Fibroblast of peridontal ligament (primary cell): ENCODE measurements around the gene NETO1.

Source experiments
- DNase-seq: peaks from one replicate; pipeline ENCODE4 v3.0.0-alpha.2; 2010; ENCODE audit errors: extremely low read depth

The NETO1 gene, protein sequence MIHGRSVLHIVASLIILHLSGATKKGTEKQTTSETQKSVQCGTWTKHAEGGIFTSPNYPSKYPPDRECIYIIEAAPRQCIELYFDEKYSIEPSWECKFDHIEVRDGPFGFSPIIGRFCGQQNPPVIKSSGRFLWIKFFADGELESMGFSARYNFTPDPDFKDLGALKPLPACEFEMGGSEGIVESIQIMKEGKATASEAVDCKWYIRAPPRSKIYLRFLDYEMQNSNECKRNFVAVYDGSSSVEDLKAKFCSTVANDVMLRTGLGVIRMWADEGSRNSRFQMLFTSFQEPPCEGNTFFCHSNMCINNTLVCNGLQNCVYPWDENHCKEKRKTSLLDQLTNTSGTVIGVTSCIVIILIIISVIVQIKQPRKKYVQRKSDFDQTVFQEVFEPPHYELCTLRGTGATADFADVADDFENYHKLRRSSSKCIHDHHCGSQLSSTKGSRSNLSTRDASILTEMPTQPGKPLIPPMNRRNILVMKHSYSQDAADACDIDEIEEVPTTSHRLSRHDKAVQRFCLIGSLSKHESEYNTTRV

DNA sequence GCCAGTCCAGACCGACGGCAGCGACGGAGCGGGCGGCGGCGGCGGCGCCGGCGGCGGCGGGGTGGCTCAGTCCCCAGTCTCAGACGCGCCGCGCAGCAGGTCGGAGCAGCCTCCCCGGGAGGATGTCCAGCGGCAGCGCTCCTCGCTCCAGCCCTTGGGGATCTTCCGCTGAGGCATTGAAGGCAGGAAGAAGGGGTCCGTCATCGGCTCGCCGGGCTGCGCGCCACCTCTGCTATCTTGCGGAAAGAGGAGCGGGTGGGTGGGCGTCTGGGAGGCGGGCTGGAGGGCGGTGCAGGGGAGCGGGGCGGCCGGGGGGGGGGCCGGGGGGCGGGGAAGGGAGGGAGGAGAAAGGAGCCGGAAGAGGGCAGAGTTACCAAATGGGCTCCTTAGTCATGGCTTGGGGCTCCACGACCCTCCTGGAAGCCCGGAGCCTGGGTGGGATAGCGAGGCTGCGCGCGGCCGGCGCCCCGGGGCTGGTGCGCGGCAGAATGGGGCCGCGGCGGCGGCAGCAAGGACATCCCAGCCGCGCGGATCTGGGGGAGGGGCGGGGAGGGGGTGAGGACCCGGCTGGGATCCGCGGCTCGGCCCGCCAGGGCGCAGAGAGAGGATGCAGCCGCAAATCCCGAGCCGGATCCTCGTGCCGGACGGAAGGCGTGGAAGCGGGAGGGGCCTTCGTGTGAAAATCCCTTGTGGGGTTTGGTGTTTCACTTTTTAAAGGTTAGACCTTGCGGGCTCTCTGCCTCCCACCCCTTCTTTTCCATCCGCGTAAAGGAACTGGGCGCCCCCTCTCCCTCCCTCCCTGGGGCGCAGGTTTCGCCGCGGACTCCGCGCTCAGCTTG is at the start of gene NETO1:
TSS of gene NETO1 (minus strand) at position 242 of the 839 bp plus-strand sequence. CDS start 696 bp downstream, outside the sequence.
- DNase-seq = no peak

DNA sequence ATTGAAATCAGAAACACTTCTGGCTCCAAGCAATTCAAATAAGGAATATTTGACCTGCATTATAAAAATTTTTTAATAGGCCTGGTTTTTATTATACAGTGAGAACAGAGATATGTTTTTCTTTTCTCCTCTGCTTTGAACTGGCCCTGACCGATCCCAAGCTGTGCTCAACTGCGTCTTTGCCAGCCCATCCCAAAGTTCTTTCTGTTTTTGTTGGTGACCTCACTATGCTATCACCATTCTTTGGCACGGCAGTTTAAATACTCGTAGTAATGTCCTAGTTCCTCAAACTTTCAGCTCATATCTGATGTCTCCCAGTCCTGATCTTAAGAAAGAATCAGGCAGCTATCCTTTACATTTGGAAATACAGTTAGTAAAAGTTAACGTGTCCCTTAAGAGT is 42.3 kb upstream of the NETO1 start:
- DNase-seq = no peak

GRCh38 chr18:72908181-72908580 is 40.4 kb upstream of the NETO1 start:
- DNase-seq = no peak

- no peak for DNase-seq
Measured at GRCh38 chr18:72903033-72903432, 35.2 kb upstream of the NETO1 start.

DNA sequence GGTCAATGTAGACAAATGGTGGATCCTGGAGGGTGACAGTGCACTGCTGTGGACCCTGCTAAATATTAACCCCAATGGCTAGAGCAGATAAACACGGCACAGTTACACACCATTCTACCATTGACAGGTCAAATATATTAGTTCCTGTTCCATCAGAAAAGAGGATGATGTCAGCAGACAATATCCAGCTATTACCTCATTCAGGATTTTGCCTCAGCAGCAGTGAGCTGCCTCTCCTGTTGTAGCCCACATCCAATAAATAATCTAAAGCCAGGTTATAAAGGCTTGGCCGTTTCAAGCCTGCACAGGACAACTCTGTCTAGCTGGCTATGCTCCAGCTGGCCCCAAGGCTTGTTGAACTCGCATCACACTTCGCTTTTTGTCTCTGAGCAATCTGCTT is 31.6 kb upstream of the NETO1 start:
- DNase-seq = no peak

GRCh38 chr18:72898870-72899269 is 31.1 kb upstream of the NETO1 start:
- no peak for DNase-seq

DNA sequence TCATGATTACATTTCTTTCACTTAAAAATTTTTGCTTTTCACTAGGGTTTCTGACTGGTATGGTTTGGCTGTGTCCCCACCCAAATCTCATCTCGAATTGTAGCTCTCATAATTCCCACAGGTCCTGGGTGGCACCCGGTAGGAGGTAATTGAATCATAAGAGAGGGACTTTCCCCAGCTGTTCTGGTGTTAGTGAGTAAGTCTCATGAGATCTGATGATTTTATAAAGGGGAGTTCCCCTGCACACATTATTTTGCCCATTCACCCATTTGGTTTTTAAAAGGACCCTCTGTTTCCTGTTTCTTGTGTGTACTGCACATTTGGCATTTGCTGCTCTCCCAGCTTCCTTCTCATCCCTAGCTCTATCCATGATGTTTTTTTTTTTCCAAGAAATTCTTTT is 27.8 kb upstream of the NETO1 start:
- DNase-seq = no peak

DNA sequence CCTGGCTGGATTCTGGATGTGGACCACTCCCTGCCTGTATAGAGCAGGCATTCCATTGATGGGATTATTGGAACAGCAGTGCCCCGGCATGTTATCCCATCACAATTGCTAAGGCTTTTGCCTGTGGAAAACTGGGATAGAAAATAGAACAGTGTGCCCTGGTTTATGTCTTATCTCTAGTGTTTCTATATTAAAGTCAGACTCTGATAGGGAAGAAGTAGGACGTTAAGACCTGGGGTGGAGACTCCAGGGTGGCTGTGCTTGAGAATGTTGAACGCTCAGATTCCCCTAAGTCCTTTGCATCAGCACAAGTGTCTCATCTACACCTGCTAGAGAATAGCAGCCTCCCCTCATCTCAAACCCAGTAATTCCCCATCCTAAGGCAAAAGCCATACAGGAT is 10.8 kb upstream of the NETO1 start:
- DNase-seq = no peak

GRCh38 chr18:72878143-72878542 is 10.4 kb upstream of the NETO1 start:
- no peak for DNase-seq

DNA sequence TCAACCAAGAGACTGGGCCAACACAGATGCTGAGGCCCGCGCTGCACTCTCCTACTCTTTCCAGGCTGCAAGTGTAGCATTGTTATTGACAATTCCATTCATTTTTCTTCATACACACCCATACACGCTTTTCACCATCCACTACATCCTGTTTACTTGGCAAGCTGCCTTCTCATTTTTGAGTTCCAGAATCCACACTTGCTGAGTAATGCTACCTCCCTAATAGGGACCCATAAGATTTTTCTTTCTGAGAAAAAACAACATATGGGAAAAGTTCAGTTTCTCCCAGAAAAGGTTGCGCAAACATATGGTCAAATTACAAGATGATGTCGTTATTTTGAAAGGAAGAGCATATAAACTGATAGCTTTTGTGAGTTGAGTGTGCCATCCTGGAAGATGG is 3.3 kb upstream of the NETO1 start:
- DNase-seq = no peak

DNA sequence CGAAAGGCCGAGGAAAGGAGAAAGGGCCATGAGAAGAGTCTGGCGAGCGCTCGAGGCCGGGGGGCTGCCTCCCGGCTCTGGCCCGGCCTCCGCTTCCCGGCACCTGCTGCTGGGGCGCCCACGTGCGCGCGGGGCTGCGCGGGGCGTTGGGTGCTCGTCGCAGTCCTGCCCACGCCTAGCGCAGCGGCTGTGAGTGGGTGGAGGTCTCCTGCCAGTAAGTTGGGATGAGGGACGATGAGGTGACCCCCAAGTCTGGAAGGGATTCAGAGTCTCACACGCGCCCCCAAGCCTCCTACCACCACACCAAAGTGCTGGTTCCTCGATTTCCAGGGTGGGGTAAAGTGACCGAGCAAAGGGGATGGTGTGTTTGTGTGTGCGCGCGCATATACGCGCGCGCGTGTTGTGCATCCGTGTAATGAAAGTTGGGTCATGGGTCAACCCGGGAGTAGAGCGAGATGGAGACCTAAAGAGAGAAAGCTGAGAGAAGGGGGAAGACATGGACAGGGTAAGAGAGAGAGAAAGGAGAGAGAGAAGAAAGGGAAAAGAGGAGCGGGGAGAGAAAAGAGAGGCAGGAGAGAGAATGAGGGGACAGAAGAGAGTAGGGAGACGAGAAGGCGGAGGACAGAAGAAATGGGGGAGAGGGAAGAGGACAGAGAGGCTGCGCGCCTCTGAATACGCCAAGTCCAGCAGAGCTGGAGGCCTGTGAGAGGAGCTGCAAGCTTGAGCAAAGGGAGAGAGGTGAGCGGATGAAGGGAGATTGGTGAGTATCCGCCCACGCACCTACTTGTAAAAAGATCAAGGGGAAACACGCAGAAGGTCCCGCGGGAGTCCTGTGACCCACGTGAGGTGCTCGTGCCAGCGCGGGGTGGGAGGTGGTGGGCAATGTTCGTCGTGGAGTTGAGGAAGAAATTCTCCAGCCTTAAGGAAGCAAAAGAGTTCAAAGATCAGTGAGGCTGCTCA is 1.7 kb upstream of the NETO1 start:
- DNase-seq = no peak

DNA sequence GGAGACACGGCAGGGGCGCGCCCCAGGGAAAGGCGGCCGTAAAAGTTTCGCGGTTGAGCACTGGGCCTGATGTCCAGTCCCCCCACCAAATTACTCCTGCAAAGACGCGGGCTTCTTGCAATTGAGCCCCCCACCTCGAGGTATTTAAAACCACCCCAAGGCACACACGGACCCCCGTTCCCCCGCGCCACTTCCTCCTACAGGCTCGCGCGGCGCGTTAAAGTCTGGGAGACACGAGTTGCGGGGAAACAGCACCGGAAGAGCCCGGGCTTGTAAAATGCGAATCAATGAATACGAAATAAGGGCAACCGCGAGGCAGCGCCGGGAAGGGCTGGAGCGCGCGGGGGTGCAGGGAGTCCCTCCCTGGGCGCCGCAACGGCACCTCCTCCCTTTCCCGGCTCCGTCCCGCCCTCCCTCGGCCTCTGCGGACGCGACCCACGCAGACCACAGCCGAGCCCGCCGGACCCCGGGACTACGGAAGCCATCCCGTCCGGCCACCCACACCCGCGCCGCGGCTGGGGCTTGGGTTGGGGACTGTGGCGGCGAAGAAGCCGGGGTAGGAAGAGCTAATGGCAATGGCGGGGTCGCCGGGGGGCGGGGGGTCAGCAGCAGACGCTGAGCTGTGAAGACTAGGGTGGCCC is 918 bp upstream of the NETO1 start:
- DNase-seq = no peak

DNA sequence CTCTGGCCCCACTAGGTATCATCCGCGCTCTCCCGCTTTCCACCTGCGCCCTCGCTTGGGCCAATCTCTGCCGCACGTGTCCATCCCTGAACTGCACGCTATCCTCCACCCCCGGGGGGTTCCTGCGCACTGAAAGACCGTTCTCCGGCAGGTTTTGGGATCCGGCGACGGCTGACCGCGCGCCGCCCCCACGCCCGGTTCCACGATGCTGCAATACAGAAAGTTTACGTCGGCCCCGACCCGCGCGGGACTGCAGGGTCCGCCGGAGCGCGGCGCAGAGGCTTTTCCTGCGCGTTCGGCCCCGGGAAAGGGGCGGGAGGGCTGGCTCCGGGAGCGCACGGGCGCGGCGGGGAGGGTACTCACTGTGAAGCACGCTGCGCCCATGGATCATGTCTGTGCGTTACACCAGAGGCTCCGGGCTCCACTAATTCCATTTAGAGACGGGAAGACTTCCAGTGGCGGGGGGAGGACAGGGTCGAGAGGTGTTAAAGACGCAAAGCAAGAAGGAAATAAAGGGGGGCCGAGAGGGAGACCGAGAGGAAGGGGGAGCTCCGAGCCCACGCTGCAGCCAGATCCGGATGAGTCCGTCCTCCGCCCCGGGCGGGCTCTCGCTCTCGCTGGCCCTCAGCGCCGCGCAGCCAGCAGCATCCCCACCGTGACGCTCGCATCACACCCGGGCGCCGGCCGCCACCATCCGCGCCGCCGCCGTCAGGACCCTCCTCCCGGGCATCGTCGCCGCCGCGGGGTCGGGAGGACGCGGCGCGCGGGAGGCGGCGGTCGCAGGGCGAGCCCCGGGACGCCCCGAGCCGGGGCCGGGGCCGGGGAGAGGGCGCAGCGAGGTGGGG is 664 bp downstream of the NETO1 start:
- DNase-seq = no peak

GRCh38 chr18:72866442-72866900 is 1.3 kb downstream of the NETO1 start:
- no peak for DNase-seq

DNA sequence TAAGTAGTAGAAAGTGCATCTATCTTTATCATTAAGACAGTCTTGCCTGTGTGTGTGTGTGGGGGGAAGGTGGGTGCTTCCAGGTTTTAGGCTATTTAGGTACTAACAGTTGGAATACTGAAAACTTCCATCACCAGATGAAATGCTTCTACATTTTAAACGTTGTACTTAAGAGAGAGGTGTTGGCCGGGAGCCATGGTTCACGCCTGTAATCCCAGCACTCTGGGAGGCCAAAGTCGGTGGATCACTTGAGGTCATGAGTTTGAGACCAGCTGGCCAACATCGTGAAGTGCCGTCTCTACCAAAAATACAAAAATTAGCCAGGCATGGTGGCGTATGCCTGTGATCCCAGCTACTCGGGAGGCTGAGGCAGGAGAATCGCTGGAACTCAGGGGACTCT is 4.0 kb downstream of the NETO1 start:
- DNase-seq = no peak

DNA sequence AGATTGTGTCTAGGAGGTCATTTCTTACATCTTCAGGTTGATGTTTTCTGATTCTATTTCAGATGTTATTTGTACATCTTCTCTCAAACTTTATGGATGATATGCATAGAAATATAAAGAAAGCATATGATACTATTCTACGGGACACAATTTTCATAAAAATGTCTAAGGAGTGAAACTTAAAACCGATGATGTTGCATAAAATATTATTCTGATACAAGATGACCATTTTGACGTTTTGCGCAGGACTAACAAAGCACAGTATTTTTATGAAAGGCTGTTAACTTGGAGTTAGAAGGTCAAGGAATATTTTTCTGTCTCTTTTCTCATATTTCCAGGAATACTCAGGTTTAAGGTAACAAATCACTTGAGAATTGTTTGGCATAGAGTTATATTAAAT is 8.7 kb downstream of the NETO1 start:
- DNase-seq = no peak

GRCh38 chr18:72849671-72850070 is 18.1 kb downstream of the NETO1 start:
- no peak for DNase-seq

DNA sequence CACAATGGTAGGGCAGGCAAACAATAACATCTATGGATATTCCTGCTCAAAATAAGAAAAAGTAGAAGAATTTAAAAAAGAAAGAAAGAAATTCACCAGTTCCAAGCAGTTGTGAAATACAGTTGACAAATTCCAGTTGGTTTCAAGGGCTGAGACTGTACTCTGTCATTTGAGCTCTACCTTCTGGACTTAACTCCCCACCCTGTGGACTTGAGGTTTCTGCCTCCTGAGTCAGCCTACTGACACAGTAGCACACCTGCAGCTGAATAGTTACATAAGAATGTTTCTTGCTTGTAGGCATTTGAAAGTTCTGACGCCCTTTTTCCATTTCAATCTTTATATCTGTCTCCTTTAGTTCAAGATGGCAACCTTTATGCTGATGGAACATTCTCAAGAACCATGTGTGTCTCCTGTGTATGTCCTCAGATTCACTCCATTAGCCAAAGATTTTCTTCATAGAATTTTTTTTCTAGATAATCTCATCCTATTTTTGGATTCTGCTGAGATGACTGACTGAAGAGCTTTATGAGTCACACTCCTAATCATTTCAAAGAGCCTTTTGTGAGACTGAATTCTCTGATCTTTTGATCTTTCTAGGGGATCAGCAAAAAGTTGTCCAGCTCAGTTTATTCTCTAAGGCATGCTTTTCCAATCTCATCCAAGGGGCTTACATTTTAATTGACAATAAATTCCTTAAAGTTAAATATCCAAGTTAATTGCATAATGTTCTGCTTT is 19.1 kb downstream of the NETO1 start:
- DNase-seq = no peak

GRCh38 chr18:72847771-72848170 is 20.0 kb downstream of the NETO1 start:
- DNase-seq = no peak
